Endothelial cell of umbilical vein (primary cell): ENCODE results near the gene CCDC12.

Source experiments
- CTCF ChIP-seq, 2 donors: IDR thresholded peaks; 1 replicate in 1 of 2; 2 replicates in 1 of 2; pipeline ENCODE4 v1.5.1; 2011; ENCODE audit warnings: low read length in 2 of 2, mild to moderate bottlenecking in 2 of 2, moderate library complexity in 2 of 2, control low read depth in 1 of 2, inconsistent platforms in 1 of 2, low read depth in 1 of 2; ENCODE audit not compliant: insufficient read depth in 1 of 2; ENCODE audit errors: extremely low read depth in 1 of 2
- EZH2 ChIP-seq: IDR thresholded peaks from 2 replicates; pipeline ENCODE4 v1.6.1; 2012; ENCODE audit warnings: borderline replicate concordance, low read depth, mild to moderate bottlenecking, moderate library complexity, low read length, inconsistent platforms; ENCODE audit not compliant: severe bottlenecking
- GATA2 ChIP-seq: IDR thresholded peaks from 2 replicates; pipeline ENCODE4 v1.7.0; 2011; ENCODE audit warnings: low read depth, mild to moderate bottlenecking, moderate library complexity, mixed read lengths, low read length; ENCODE audit not compliant: insufficient read length, insufficient read depth
- MAX ChIP-seq: IDR thresholded peaks from 2 replicates; pipeline ENCODE4 v1.6.1; 2011; ENCODE audit not compliant: insufficient read depth, insufficient read length
- MYC ChIP-seq: IDR thresholded peaks from one replicate; pipeline ENCODE4 v1.6.1; 2011; ENCODE audit warnings: mild to moderate bottlenecking, low read depth, low read length
- POLR2A ChIP-seq: IDR thresholded peaks from 2 replicates; pipeline ENCODE4 v1.6.1; 2012; ENCODE audit warnings: low read depth, mild to moderate bottlenecking, control low read depth, low read length
- POLR2AphosphoS5 ChIP-seq: IDR thresholded peaks from 2 replicates; pipeline ENCODE4 v1.6.1; 2012; ENCODE audit warnings: low read depth, mild to moderate bottlenecking, control low read depth, low read length, moderate library complexity; ENCODE audit not compliant: insufficient read depth

- TF ChIP-seq CTCF (IDR thresholded peaks at IDR 0.05; ENCODE audit: extremely low read depth in 1 of 2, insufficient read depth in 1 of 2, low read depth in 1 of 2, low read length in 2 of 2): no peak
- no peak for TF ChIP-seq POLR2A
- TF ChIP-seq POLR2AphosphoS5: no peak
- no peak for TF ChIP-seq GATA2
- TF ChIP-seq MAX: no peak
- no peak for TF ChIP-seq EZH2
- no peak for TF ChIP-seq MYC
These were observed 93.3 kb downstream of the CCDC12 start for GRCh38 chr3:46883054-46883829.
